ENCODE results near the gene ANKFN1. TPM values are rescaled to one million over a fixed set of nuclear protein-coding genes. Genes with fewer than 3 reads are reported as not detected.

The ANKFN1 gene
- total RNA-seq, 3 donors from 2014 or later, result 0.22 to 1.4 (median 0.60) TPM

DNA sequence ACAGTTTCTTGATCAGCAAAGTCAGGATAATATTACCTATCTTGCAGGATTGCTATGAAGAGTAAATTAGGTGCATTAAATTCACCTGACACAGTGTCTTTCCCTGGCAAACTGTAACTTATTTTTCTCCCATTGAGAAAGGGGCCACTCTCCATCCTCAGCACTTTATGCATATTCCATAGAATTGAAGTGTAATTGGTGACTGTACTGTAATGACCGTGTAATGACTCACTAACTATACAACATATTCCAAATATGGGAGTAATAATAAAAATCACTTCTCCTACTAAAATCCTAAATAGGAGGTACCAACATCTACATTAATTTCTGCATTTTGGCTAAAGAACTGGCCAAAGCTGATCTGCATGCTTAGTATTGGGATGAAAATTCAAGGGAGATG lies 298.4 kb downstream of the ANKFN1 start:
- Histone ChIP-seq H3K4me1 (ENCODE audit: low read depth) (no peaks in the 10 kb centered on the region), H3K4me3 (no peak overlapping the region), H3K9me3 (no peaks in the 10 kb centered on the region), H3K36me3 (ENCODE audit: low read depth) (no peaks in the 10 kb centered on the region)
- intact Hi-C loops (cut with DNase I, micrococcal nuclease), result no loop called here
- DNase-seq (no peak), ATAC-seq (no peak)
- TF ChIP-seq, protein P1, sequence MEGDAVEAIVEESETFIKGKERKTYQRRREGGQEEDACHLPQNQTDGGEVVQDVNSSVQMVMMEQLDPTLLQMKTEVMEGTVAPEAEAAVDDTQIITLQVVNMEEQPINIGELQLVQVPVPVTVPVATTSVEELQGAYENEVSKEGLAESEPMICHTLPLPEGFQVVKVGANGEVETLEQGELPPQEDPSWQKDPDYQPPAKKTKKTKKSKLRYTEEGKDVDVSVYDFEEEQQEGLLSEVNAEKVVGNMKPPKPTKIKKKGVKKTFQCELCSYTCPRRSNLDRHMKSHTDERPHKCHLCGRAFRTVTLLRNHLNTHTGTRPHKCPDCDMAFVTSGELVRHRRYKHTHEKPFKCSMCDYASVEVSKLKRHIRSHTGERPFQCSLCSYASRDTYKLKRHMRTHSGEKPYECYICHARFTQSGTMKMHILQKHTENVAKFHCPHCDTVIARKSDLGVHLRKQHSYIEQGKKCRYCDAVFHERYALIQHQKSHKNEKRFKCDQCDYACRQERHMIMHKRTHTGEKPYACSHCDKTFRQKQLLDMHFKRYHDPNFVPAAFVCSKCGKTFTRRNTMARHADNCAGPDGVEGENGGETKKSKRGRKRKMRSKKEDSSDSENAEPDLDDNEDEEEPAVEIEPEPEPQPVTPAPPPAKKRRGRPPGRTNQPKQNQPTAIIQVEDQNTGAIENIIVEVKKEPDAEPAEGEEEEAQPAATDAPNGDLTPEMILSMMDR (IDR thresholded peaks at IDR 0.05), result no peak

DNA sequence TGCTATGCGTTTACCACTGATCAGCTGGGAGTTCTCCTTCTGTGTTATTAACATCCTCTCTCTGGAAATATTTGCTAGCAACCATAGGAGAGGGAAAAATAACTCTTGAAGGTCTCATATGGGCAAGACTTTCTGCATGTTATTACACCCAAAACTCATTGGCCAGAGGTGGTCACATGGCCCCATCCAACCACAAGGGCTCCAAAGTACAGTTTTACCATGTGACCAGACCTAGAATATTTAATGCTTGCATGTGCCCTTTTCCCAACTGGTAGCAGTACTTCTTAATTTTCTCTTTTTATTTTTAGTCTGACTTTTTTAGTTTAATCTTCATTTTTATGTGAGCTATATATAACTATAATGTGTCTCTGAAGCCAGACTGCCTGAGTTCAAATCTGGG lies 299.2 kb downstream of the ANKFN1 start:
- intact Hi-C loops (cut with DNase I, micrococcal nuclease), result no loop called here
- no peak for ATAC-seq
- no peaks in the 10 kb centered on the region for H3K4me1 ChIP-seq (ENCODE audit: low read depth)

DNA sequence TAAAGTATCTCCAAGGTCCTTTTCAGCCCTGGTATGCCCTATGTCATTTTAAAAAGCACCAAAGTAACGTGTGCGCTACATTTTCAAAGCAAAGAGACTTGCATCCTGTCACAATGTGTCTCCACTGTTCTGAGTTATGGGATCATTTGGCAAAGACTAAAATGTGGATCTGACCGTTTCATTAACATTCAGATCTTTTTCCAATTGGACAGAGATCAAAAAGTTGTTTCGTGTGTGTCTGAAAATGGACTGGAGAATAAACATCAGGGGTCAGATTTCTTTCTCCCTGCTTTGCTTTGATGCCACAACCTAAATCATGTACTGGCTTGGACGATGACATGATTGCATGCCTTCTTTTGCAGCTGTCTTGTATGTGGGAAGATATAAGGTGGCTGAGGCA lies 304.2 kb downstream of the ANKFN1 start:
- Histone ChIP-seq H3K4me1 (ENCODE audit: low read depth) (no peaks in the 10 kb centered on the region), H3K36me3 (ENCODE audit: low read depth) (no peaks in the 10 kb centered on the region), H3K9me3 (no peaks in the 10 kb centered on the region), H3K4me3 (no peak overlapping the region)
- intact Hi-C loops (cut with DNase I, micrococcal nuclease), result no loop called here
- no peak for ATAC-seq
- TF ChIP-seq, protein P1 (IDR thresholded peaks at IDR 0.05), result no peak
- DNase-seq, result no peak

More for the DNA sequence above, 299.2 kb downstream of the ANKFN1 start:
- H3K36me3 ChIP-seq (ENCODE audit: low read depth), result no peaks in the 10 kb centered on the region
- H3K4me3 ChIP-seq, result no peak overlapping the region
- DNase-seq, result no peak
- TF ChIP-seq, protein P1 (IDR thresholded peaks at IDR 0.05), result no peak
- H3K9me3 ChIP-seq, result no peaks in the 10 kb centered on the region

DNA sequence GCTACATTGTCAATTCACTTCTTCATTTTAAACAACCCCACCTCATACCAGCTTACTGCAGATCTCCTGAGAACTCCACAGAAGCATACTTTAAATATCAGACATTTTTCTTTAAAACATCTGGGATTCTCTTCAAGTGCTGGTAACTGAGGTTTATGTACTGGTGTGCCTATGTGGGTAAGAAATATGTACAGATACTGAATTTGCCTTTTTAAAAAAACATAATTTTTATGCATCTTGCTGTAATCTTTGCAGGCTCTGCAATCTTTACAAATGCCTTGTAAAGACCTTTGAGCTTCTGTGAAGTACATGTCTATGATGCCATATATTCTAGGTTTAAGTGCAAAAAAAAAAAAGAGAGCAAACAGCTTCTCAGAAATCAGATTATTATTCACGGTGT lies 312.6 kb downstream of the ANKFN1 start:
- H3K9me3 ChIP-seq, result no peaks in the 10 kb centered on the region
- H3K4me1 ChIP-seq (ENCODE audit: low read depth), result no peaks in the 10 kb centered on the region
- no peak for DNase-seq
- no peaks in the 10 kb centered on the region for H3K36me3 ChIP-seq (ENCODE audit: low read depth)
- intact Hi-C loops (cut with DNase I, micrococcal nuclease), result no loop called here
- TF ChIP-seq, protein P1 (IDR thresholded peaks at IDR 0.05), result no peak
- no peak for ATAC-seq
- H3K4me3 ChIP-seq, result no peak overlapping the region

DNA sequence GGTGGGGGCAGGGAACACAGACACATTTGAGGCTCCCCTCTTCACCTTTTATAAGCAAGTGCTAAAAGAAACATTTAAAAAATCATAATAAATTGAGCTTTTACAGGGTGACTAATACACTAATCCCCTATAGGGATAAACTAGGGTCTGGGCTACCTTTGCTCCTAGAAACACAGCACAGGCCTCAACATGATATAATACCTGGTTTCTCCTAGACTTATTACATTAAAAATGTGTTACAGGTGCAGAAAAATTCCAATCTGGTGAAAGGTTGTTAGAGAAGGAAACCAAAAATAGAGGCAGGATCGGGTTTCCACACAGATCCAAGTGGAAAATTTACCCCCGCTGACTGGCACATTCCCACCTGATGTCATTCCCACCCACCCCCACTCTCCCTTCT lies 315.6 kb downstream of the ANKFN1 start:
- intact Hi-C loops (cut with DNase I, micrococcal nuclease), result no loop called here
- ATAC-seq, result no peak
- no peaks in the 10 kb centered on the region for H3K9me3 ChIP-seq

More for the DNA sequence above, 315.6 kb downstream of the ANKFN1 start:
- Histone ChIP-seq H3K36me3 (ENCODE audit: low read depth) (no peaks in the 10 kb centered on the region), H3K4me1 (ENCODE audit: low read depth) (no peaks in the 10 kb centered on the region), H3K4me3 (no peak overlapping the region)
- TF ChIP-seq, protein P1 (IDR thresholded peaks at IDR 0.05), result no peak
- DNase-seq, result no peak
